Chondrocyte (in vitro differentiated cells): Measurements from ENCODE around the gene RAB10. TPM values are rescaled to one million over a fixed set of nuclear protein-coding genes. Genes with fewer than 3 reads are reported as not detected.

Experiments used
- DNase-seq: peaks from one replicate; pipeline ENCODE4 v3.0.0; 2021; ENCODE audit warnings: mixed read lengths, low spot score
- H3K27ac Mint-ChIP-seq: one replicate; pipeline ENCODE4 v1.8.0; 2021; ENCODE audit warnings: mild to moderate bottlenecking, moderate library complexity, mixed read lengths; ENCODE audit not compliant: unreplicated experiment
- H3K27me3 Mint-ChIP-seq: 2 replicates; pipeline ENCODE4 v1.8.0; 2021; ENCODE audit warnings: low read depth, mixed read lengths
- H3K36me3 Mint-ChIP-seq: 2 replicates; pipeline ENCODE4 v1.8.0; 2021; ENCODE audit warnings: low read depth, mixed read lengths
- H3K4me1 Mint-ChIP-seq: 2 replicates; pipeline ENCODE4 v1.8.0; 2021; ENCODE audit warnings: low read depth, mild to moderate bottlenecking, mixed read lengths
- H3K4me3 Mint-ChIP-seq: one replicate; pipeline ENCODE4 v1.8.0; 2021; ENCODE audit warnings: mild to moderate bottlenecking, moderate library complexity, mixed read lengths; ENCODE audit not compliant: unreplicated experiment
- H3K9me3 Mint-ChIP-seq: 2 replicates; pipeline ENCODE4 v1.8.0; 2021; ENCODE audit warnings: low read depth, mixed read lengths
- total RNA-seq: library from RNA; stranded (reverse); gene quantifications from 3 replicates; pipeline ENCODE4 v1.2.1, GENCODE V29; 2021
- TF ChIP-seq, protein P1 (sequence below): fragments of 200-600 bp; sonication (generic); IDR thresholded peaks from 2 replicates; pipeline ENCODE4 v1.5.0; 2021; ENCODE audit warnings: antibody characterized with exemption, mild to moderate bottlenecking, moderate library complexity

Gene RAB10
- total RNA-seq, 1 donor from 2014 or later = 153 TPM

DNA sequence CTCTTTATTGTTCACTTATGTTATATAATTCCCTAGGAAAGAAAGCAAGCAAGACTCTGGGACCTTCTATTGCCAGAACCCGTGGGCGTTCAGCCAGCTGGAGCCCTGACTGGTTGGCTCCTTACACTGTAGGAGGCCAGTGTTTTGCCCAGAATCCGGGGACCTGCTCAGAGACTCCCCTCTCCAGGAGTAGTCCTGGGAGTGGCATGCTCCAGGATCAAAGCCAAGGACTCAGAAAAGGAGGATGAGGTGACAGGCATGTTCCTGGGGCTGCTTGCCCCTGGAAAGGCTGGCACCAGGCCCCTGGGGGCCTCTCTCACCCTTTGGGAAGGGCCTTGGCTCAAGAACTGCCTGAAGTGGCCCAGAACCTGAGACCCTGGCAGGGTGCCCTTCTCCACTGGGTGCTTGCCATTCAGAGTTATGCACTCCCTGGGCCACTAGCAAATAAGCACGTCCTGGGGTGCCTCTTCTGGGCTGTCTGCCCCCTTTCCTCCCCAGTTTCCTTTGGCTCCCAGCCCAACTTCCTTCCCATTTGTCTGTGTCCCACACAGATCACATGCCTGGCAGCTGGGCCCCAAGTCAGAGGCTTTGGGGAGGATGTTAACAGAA lies 32.0 kb upstream of the RAB10 start:
- no peak for DNase-seq
- no peaks in the 10 kb centered on the region for H3K27me3 Mint-ChIP-seq
- H3K27ac Mint-ChIP-seq = no peak overlapping the region

DNA sequence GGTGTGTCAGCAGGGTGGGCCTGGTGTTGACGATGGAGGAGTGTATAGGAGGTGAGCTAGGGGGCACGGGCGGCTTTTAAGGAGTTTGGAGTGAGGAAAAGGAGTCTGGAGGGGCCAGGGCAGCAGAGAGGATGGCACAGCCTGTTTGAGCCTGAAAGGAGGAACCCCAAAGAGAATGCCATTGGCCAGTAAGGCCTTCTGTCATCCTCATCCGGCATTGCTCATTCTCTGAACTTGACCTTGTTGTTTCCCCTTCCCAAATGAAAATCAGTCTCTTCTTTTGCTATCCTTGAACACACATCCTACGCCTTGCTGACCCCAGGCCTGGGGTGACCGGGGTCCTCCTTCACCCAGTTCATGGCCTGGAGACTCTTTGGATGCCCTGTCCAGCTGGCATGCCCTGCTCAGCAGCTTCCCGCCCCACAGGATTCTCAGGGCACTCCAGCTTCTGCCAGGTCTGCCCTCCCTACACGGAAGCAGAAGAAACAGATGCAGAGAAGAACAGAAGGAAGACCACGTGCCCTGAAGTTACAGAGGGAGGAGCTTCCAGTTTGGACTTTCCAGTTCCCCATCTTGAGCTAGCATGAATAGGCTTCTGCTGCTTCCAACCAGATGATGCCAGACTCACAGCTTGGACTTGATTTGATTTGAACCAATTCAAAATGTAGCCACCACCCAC lies 31.1 kb upstream of the RAB10 start:
- H3K27ac Mint-ChIP-seq = no peak overlapping the region

More for the DNA sequence above, 32.0 kb upstream of the RAB10 start:
- TF ChIP-seq, protein P1, sequence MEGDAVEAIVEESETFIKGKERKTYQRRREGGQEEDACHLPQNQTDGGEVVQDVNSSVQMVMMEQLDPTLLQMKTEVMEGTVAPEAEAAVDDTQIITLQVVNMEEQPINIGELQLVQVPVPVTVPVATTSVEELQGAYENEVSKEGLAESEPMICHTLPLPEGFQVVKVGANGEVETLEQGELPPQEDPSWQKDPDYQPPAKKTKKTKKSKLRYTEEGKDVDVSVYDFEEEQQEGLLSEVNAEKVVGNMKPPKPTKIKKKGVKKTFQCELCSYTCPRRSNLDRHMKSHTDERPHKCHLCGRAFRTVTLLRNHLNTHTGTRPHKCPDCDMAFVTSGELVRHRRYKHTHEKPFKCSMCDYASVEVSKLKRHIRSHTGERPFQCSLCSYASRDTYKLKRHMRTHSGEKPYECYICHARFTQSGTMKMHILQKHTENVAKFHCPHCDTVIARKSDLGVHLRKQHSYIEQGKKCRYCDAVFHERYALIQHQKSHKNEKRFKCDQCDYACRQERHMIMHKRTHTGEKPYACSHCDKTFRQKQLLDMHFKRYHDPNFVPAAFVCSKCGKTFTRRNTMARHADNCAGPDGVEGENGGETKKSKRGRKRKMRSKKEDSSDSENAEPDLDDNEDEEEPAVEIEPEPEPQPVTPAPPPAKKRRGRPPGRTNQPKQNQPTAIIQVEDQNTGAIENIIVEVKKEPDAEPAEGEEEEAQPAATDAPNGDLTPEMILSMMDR = no peak
- Mint-ChIP-seq H3K4me1 (peaks cover 40% of the 10 kb centered on the region), H3K36me3 (no peaks in the 10 kb centered on the region), H3K9me3 (peaks cover 2% of the 10 kb centered on the region), H3K4me3 (no peak overlapping the region)

DNA sequence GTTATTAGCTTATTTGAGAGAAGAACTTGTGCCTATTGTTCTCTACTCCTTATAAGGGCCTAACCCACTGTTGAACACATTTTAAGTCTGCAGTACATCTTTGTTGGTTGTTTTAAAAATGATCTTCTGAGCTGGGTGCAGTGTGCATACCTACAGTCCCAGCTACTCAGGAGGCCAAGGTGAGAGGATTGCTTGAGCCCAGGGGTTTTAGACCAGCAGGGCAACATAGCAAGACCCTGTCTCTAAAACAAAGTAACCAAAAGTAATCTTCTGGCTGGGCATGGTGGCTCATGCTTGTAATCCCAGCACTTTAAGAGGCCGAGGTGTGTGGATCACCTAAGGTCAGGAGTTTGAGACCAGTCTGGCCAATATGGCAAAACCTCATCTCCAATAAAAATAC lies 25.8 kb upstream of the RAB10 start:
- H3K27ac Mint-ChIP-seq = no peak overlapping the region
- H3K4me3 Mint-ChIP-seq = no peak overlapping the region
- no peak for DNase-seq
- no peaks in the 10 kb centered on the region for H3K36me3 Mint-ChIP-seq
- H3K27me3 Mint-ChIP-seq = no peaks in the 10 kb centered on the region
- H3K9me3 Mint-ChIP-seq = peaks cover 3% of the 10 kb centered on the region
- H3K4me1 Mint-ChIP-seq = peaks cover 24% of the 10 kb centered on the region
- TF ChIP-seq, protein P1 = no peak

More for the DNA sequence above, 31.1 kb upstream of the RAB10 start:
- H3K4me3 Mint-ChIP-seq = no peak overlapping the region
- H3K9me3 Mint-ChIP-seq = no peaks in the 10 kb centered on the region
- TF ChIP-seq, protein P1 = no peak
- no peaks in the 10 kb centered on the region for H3K27me3 Mint-ChIP-seq
- H3K4me1 Mint-ChIP-seq = peaks cover 32% of the 10 kb centered on the region
- no peaks in the 10 kb centered on the region for H3K36me3 Mint-ChIP-seq
- no peak for DNase-seq

DNA sequence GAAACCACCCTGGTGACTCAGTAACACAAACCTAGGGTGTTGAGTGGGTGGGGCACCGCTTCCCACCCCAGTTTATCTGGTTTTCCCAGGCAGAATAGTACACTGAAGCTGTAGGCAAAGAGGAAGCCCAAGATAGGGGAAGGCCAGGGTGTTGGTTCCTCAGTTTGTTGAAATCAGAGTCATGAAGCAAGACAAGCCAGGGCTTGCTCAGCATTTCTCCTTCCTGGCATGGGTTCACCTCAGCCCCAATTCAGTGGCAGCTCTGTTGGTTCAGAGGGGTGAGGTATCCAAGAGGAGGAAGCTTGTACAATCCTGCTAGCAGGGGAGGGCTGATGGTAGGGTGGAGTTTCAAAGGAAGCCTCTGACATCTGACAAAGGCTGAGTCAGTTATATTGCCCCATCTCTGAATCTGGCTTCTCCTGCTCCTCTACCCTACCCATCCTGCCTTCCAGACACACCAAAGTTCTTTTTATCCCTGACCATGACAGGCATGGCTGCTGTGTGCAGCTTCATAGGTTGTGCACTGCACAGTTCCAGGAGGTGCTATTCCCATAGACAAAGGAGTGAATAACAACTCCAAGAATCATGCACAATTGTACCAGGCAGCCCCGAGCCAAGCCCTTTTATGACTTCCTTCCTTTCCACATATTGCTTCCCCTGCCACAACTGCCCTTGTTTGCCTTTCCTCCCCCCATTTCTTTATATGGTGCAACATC lies 24.9 kb upstream of the RAB10 start:
- TF ChIP-seq, protein P1 = no peak
- no peak for DNase-seq
- Mint-ChIP-seq H3K4me1 (peaks cover 24% of the 10 kb centered on the region), H3K27me3 (no peaks in the 10 kb centered on the region), H3K36me3 (no peaks in the 10 kb centered on the region), H3K9me3 (peaks cover 3% of the 10 kb centered on the region), H3K27ac (no peak overlapping the region), H3K4me3 (no peak overlapping the region)

DNA sequence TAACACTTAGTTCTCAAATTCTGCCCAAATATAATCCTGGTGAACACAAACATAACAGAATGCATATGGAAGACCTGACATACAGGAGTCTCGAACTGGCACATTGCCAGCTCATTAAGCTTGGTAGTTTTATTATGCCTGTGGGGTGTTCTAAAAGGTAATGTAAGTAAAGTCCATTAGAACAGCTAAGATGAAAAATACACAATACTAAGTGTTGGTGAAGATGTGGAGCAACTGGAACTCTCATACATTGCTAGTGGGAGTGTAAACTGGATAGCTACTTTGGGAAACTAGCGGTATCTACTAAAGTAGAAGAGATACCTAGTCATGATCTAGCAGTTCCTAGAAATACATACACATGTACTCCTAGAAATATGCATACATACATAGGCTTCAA lies 24.3 kb upstream of the RAB10 start:
- peaks cover 3% of the 10 kb centered on the region for H3K9me3 Mint-ChIP-seq
- TF ChIP-seq, protein P1 = no peak
- no peak overlapping the region for H3K4me3 Mint-ChIP-seq
- DNase-seq = no peak
- no peak overlapping the region for H3K27ac Mint-ChIP-seq
- no peaks in the 10 kb centered on the region for H3K27me3 Mint-ChIP-seq
- H3K36me3 Mint-ChIP-seq = no peaks in the 10 kb centered on the region
- H3K4me1 Mint-ChIP-seq = peaks cover 24% of the 10 kb centered on the region
